NB4 (cell line): ENCODE results near the gene ABLIM2.
"Not testable (repeated sequence)": the region's sequence is repeated elsewhere in the genome, so short reads cannot be mapped to it uniquely, and the experiment has no call there.

Experiments used
- DNase-seq: peaks from one replicate; pipeline ENCODE4 v3.0.0; 2010; ENCODE audit warnings: low read depth
- H3K4me3 ChIP-seq: one replicate; pipeline ENCODE4 v1.5.1; 2011; ENCODE audit warnings: mild to moderate bottlenecking, low read depth, low read length, moderate library complexity
- MAX ChIP-seq: IDR thresholded peaks from 2 replicates; pipeline ENCODE4 v1.6.1; 2011; ENCODE audit warnings: low read depth, low read length
- MYC ChIP-seq: IDR thresholded peaks from 2 replicates; pipeline ENCODE4 v1.6.1; 2011; ENCODE audit warnings: low read depth, low read length
- POLR2A ChIP-seq: IDR thresholded peaks from 2 replicates; pipeline ENCODE4 v1.6.1; 2011; ENCODE audit warnings: mild to moderate bottlenecking; ENCODE audit not compliant: insufficient read length; ENCODE audit errors: extremely low read depth
- TF ChIP-seq, protein P1 (sequence below): IDR thresholded peaks from one replicate; pipeline ENCODE4 v1.5.1; 2012; ENCODE audit warnings: low read depth, low read length

The ABLIM2 gene

DNA sequence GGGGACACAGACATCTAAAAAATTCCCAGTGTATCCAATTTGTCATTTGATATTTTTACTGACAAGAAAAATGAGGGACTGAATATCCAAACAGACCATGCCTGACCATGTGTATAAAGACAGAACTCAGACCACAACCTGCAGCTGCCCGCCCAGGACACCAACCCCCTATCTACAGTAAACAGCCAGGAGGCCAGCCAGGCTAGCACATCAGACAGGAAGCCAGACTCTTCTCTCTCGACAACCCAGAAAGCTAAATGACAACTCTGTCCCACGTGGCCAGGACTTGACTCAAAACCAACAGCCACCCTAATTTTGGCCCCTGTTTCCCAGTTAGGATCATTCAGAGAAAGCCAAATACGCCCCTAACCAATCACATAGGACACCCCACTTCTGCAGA is 234.0 kb downstream of the ABLIM2 start:
- H3K4me3 ChIP-seq = no peak overlapping the region
- TF ChIP-seq MYC = no peak
- TF ChIP-seq, protein P1, sequence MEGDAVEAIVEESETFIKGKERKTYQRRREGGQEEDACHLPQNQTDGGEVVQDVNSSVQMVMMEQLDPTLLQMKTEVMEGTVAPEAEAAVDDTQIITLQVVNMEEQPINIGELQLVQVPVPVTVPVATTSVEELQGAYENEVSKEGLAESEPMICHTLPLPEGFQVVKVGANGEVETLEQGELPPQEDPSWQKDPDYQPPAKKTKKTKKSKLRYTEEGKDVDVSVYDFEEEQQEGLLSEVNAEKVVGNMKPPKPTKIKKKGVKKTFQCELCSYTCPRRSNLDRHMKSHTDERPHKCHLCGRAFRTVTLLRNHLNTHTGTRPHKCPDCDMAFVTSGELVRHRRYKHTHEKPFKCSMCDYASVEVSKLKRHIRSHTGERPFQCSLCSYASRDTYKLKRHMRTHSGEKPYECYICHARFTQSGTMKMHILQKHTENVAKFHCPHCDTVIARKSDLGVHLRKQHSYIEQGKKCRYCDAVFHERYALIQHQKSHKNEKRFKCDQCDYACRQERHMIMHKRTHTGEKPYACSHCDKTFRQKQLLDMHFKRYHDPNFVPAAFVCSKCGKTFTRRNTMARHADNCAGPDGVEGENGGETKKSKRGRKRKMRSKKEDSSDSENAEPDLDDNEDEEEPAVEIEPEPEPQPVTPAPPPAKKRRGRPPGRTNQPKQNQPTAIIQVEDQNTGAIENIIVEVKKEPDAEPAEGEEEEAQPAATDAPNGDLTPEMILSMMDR = no peak
- TF ChIP-seq MAX = no peak
- no peak for TF ChIP-seq POLR2A
- DNase-seq = no peak

DNA sequence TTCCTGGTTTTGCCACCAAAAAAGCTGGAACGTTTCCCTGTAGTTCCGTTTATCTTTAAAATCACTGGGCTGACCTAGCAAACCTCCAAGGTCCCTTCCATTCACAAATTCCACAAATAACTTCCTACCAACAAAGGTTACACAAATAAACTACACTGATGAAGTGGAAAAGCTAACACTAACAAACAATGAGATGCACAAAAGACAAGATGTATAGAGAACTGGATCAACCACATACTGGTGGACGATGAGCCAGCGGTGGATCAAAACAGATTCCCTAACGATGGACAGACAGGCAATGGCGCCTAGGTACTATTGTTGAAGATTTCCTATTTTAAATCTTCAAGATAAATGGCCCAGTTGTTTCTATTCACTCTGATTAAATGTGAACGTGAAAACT is 234.4 kb downstream of the ABLIM2 start:
- DNase-seq = no peak
- no peak for TF ChIP-seq MAX
- TF ChIP-seq, protein P1 = no peak
- no peak for TF ChIP-seq POLR2A
- TF ChIP-seq MYC = no peak

GRCh38 chr4:7922466-7922865 is 236.1 kb downstream of the ABLIM2 start:
- DNase-seq = no peak
- H3K4me3 ChIP-seq = no peak overlapping the region
- TF ChIP-seq, protein P1 = no peak

More for the DNA sequence above, 234.4 kb downstream of the ABLIM2 start:
- H3K4me3 ChIP-seq = no peak overlapping the region

GRCh38 chr4:7918981-7919380 is 239.6 kb downstream of the ABLIM2 start:
- no peak overlapping the region for H3K4me3 ChIP-seq
- TF ChIP-seq MYC (no peak), MAX (no peak), POLR2A (no peak)
- TF ChIP-seq, protein P1 = no peak
- no peak for DNase-seq

- not testable (repeated sequence) for H3K4me3 ChIP-seq, DNase-seq
These were observed 240.4 kb downstream of the ABLIM2 start for GRCh38 chr4:7918187-7918586.

GRCh38 chr4:7917669-7918068 is 240.9 kb downstream of the ABLIM2 start:
- H3K4me3 ChIP-seq = no peak overlapping the region
- TF ChIP-seq MAX (no peak), MYC (no peak), POLR2A (no peak)
- TF ChIP-seq, protein P1 = no peak

GRCh38 chr4:7915875-7916242 is 242.8 kb downstream of the ABLIM2 start:
- no peak for DNase-seq
- TF ChIP-seq, protein P1 = no peak
- TF ChIP-seq MYC = no peak
- no peak for TF ChIP-seq POLR2A
- no peak for TF ChIP-seq MAX
- no peak overlapping the region for H3K4me3 ChIP-seq

More at GRCh38 chr4:7917669-7918068, 240.9 kb downstream of the ABLIM2 start:
- no peak for DNase-seq
